SK-N-SH (cell line): ENCODE data around the gene ZXDC. TPM values are rescaled to one million over a fixed set of nuclear protein-coding genes. Genes with fewer than 3 reads are reported as not detected.

Experiments
- CTCF ChIA-PET: fragments of 300-600, 350-600 bp; formaldehyde crosslinking; extraction: SDS; loops from one replicate; lab custom pipeline; 2021; lab: Yijun Ruan, JAX
- POLR2A ChIA-PET: fragments of 350-600 bp; sonication (Branson Sonifier 250); formaldehyde crosslinking; extraction: SDS; loops from one replicate; lab custom pipeline; 2020; ENCODE audit warnings: antibody characterized with exemption, inconsistent platforms; lab: Yijun Ruan, JAX
- DNase-seq: peaks from one replicate; pipeline ENCODE4 v3.0.0; 2012
- H2AFZ ChIP-seq: fragments of 200-600 bp; sonication (generic); 2 replicates; pipeline ENCODE4 v1.8.1; 2016; ENCODE audit warnings: antibody characterized with exemption, mild to moderate bottlenecking, low read depth
- H3F3A ChIP-seq: fragments of 200-600 bp; sonication (generic); replicated peaks from 2 replicates; pipeline ENCODE3; 2016; ENCODE audit warnings: antibody characterized with exemption, mild to moderate bottlenecking; ENCODE audit not compliant: insufficient read depth
- H3K27ac ChIP-seq, 2 experiments: fragments of 200-500 bp in 1 of 2; fragments of 200-600 bp in 1 of 2; sonication (Bioruptor generic) in 1 of 2; sonication (generic), shearing (Covaris generic) in 1 of 2; 2 replicates each; pipeline versions ENCODE4 v1.5.1 to v1.6.1; 2014 to 2016; ENCODE audit warnings: low read depth in 2 of 2, inconsistent platforms in 1 of 2, low read length in 1 of 2, mild to moderate bottlenecking in 1 of 2, mixed read lengths in 1 of 2
- H3K27me3 ChIP-seq: fragments of 200-600 bp; sonication (generic), shearing (Covaris generic); 2 replicates; pipeline ENCODE4 v1.6.1; 2016; ENCODE audit warnings: mixed run types; ENCODE audit not compliant: insufficient read depth
- H3K36me3 ChIP-seq, 2 experiments: fragments of 200-500 bp in 1 of 2; fragments of 200-600 bp in 1 of 2; sonication (Bioruptor generic) in 1 of 2; sonication (generic) in 1 of 2; replicated peaks in 1 of 2; 2 replicates each; pipeline versions ENCODE3 to v1.5.1; 2014 to 2016; ENCODE audit warnings: low read length in 1 of 2, mild to moderate bottlenecking in 1 of 2; ENCODE audit not compliant: insufficient read depth in 2 of 2, control insufficient read depth in 1 of 2
- H3K4me1 ChIP-seq, 2 experiments: fragments of 200-500 bp in 1 of 2; fragments of 200-600 bp in 1 of 2; sonication (Bioruptor generic) in 1 of 2; sonication (generic), shearing (Covaris generic) in 1 of 2; 2 replicates each; pipeline versions ENCODE4 v1.5.1 to v1.6.1; 2014 to 2016; ENCODE audit warnings: low read depth in 1 of 2, low read length in 1 of 2, mixed run types in 1 of 2; ENCODE audit not compliant: insufficient read depth in 2 of 2, control insufficient read depth in 1 of 2
- H3K4me2 ChIP-seq: fragments of 200-600 bp; sonication (generic), shearing (Covaris generic); 2 replicates; pipeline ENCODE4 v1.6.1; 2017; ENCODE audit warnings: mixed run types
- H3K4me3 ChIP-seq, 2 experiments: fragments of 200-500 bp in 1 of 2; fragments of 200-600 bp in 1 of 2; sonication (Bioruptor generic) in 1 of 2; sonication (generic), shearing (Covaris generic) in 1 of 2; 2 replicates each; pipeline versions ENCODE4 v1.5.1 to v1.8.1; 2014 to 2016; ENCODE audit warnings: low read depth in 2 of 2, inconsistent platforms in 1 of 2, low read length in 1 of 2, mild to moderate bottlenecking in 1 of 2, mixed read lengths in 1 of 2, moderate library complexity in 1 of 2
- H3K79me2 ChIP-seq: fragments of 200-600 bp; sonication (generic); 2 replicates; pipeline ENCODE4 v1.8.1; 2017; ENCODE audit warnings: mild to moderate bottlenecking; ENCODE audit not compliant: insufficient read depth
- H3K9ac ChIP-seq: fragments of 200-600 bp; sonication (generic); 2 replicates; pipeline ENCODE4 v1.6.1; 2017; ENCODE audit warnings: mixed run types
- H3K9me2 ChIP-seq: fragments of 200-600 bp; sonication (generic); 2 replicates; pipeline ENCODE4 v1.6.1; 2017; ENCODE audit warnings: mixed run types
- H3K9me3 ChIP-seq: fragments of 200-600 bp; sonication (generic); 2 replicates; pipeline ENCODE4 v1.6.1; 2017; ENCODE audit warnings: mixed run types, mild to moderate bottlenecking, moderate library complexity
- H4K20me1 ChIP-seq: fragments of 200-600 bp; sonication (generic); 2 replicates; pipeline ENCODE4 v1.6.1; 2017; ENCODE audit warnings: mild to moderate bottlenecking, mixed run types; ENCODE audit not compliant: insufficient read depth
- CHD2 ChIP-seq: fragments of 150-350 bp; IDR thresholded peaks from 2 replicates; pipeline ENCODE4 v1.6.1; 2018; ENCODE audit warnings: low read length; ENCODE audit not compliant: partially characterized antibody
- CTCF ChIP-seq: fragments of 200-600 bp; sonication (generic); IDR thresholded peaks from 2 replicates; pipeline ENCODE4 v1.6.1; 2017; ENCODE audit warnings: antibody characterized with exemption, mild to moderate bottlenecking, moderate library complexity
- ELF1 ChIP-seq: IDR thresholded peaks from 2 replicates; pipeline ENCODE4 v1.4.0; 2012
- EP300 ChIP-seq, 2 experiments: IDR thresholded peaks; 2 replicates each; pipeline versions ENCODE4 v1.4.0 to v1.6.1; 2012; ENCODE audit warnings: borderline replicate concordance in 1 of 2, low read depth in 1 of 2, low read length in 1 of 2
- EZH2phosphoT487 ChIP-seq: fragments of 200-600 bp; sonication (generic); IDR thresholded peaks from 2 replicates; pipeline ENCODE4 v1.6.1; 2017; ENCODE audit warnings: low read depth, mixed run types, mild to moderate bottlenecking, antibody characterized with exemption, moderate library complexity, borderline replicate concordance
- FOXJ3 ChIP-seq: sonication (generic); formaldehyde crosslinking; IDR thresholded peaks from 2 replicates; pipeline ENCODE4 v1.5.1; 2020; ENCODE audit warnings: mild to moderate bottlenecking, missing genetic modification reagents
- GABPA ChIP-seq: IDR thresholded peaks from 2 replicates; pipeline ENCODE4 v1.4.0; 2012; ENCODE audit warnings: low read depth, mild to moderate bottlenecking
- GATA2 ChIP-seq: sonication (generic); formaldehyde crosslinking; IDR thresholded peaks from 2 replicates; pipeline ENCODE4 v1.5.0; 2020; ENCODE audit warnings: mild to moderate bottlenecking, missing genetic modification reagents
- IRF3 ChIP-seq: fragments of 150-350 bp; IDR thresholded peaks from 2 replicates; pipeline ENCODE4 v1.6.1; 2016; ENCODE audit warnings: mild to moderate bottlenecking, low read depth, low read length
- MAX ChIP-seq: IDR thresholded peaks from 2 replicates; pipeline ENCODE4 v1.4.0; 2012; ENCODE audit warnings: low read depth
- MEF2A ChIP-seq: IDR thresholded peaks from 2 replicates; pipeline ENCODE4 v1.4.0; 2012; ENCODE audit warnings: low read depth, borderline replicate concordance
- NFIC ChIP-seq: IDR thresholded peaks from 2 replicates; pipeline ENCODE4 v1.4.0; 2012; ENCODE audit warnings: borderline replicate concordance
- NRF1 ChIP-seq: IDR thresholded peaks from 2 replicates; pipeline ENCODE4 v1.6.1; 2012; ENCODE audit warnings: low read depth, mild to moderate bottlenecking, low read length
- SIN3A ChIP-seq: IDR thresholded peaks from 2 replicates; pipeline ENCODE4 v1.6.1; 2012; ENCODE audit warnings: low read depth, mild to moderate bottlenecking, low read length, moderate library complexity, borderline replicate concordance
- TCF12 ChIP-seq: IDR thresholded peaks from 2 replicates; pipeline ENCODE4 v1.4.0; 2012
- USF2 ChIP-seq: fragments of 150-350 bp; IDR thresholded peaks from 2 replicates; pipeline ENCODE4 v1.6.1; 2017; ENCODE audit warnings: antibody characterized with exemption, low read length, low read depth, borderline replicate concordance
- ZBTB33 ChIP-seq: IDR thresholded peaks from 2 replicates; pipeline ENCODE4 v1.4.0; 2012; ENCODE audit warnings: low read depth, borderline replicate concordance
- WGBS: methylation state at CpG from one replicate; pipeline ENCODE4 v1.1.6; 2017; ENCODE audit warnings: low lambda C conversion rate; 5-methylcytosine and 5-hydroxymethylcytosine counted together
- polyA plus RNA-seq, 3 experiments: library from polyadenylated mRNA; depleted of rRNA; stranded (reverse); fragments of >200 nt; gene quantifications; 2 replicates each; pipeline ENCODE4 v1.2.3, GENCODE V29; 2012

Gene ZXDC
- polyA plus RNA-seq, 1 of the 3 experiments (the other 2 are of a cell fraction), result 8.5 TPM

GRCh38 chr3:126503701-126504100 is 28.0 kb upstream of the ZXDC start (continued):
- TF ChIP-seq ZBTB33, result no peak
- no peak for TF ChIP-seq ELF1
- no peak for TF ChIP-seq CHD2
- TF ChIP-seq MEF2A, result no peak
- TF ChIP-seq MAX, result no peak

GRCh38 chr3:126502656-126503055 is 27.0 kb upstream of the ZXDC start:
- ChIA-PET POLR2A (no interaction called here), CTCF (no interaction called here)
- Histone ChIP-seq H3K4me3 (no peak overlapping the region), H2AFZ (no peak overlapping the region), H3F3A (peaks cover 11% of the 10 kb centered on the region), H3K27me3 (peaks cover 10% of the 10 kb centered on the region; the same call in 1 of the 2 replicates), H3K4me1 (no peaks in the 10 kb centered on the region), H3K4me2 (no peak overlapping the region), H3K36me3 (no peaks in the 10 kb centered on the region), H3K9me2 (no peaks in the 10 kb centered on the region), H3K27ac (no peak overlapping the region), H3K79me2 (no peaks in the 10 kb centered on the region), H4K20me1 (no peaks in the 10 kb centered on the region), H3K9ac (no peak overlapping the region), H3K9me3 (no peaks in the 10 kb centered on the region)
- no peak for DNase-seq
- 25% methylated on average over 1 of the region's 1 CpG for WGBS
- TF ChIP-seq NRF1 (no peak), ELF1 (no peak), EP300 (IDR thresholded peaks at IDR 0.05; ENCODE audit: borderline replicate concordance in 1 of 2, low read depth in 1 of 2, low read length in 1 of 2) (no peak), NFIC (no peak), IRF3 (no peak), FOXJ3 (CRISPR knock-in tag) (no peak)

- Histone ChIP-seq H3K79me2 (no peaks in the 10 kb centered on the region), H3K27me3 (peaks cover 6% of the 10 kb centered on the region; the same call in 1 of the 2 replicates), H3K4me2 (no peak overlapping the region), H2AFZ (no peak overlapping the region), H3K4me3 (no peak overlapping the region), H3K9me2 (no peaks in the 10 kb centered on the region), H3K36me3 (no peaks in the 10 kb centered on the region), H3K4me1 (no peaks in the 10 kb centered on the region), H4K20me1 (no peaks in the 10 kb centered on the region), H3F3A (peaks cover 11% of the 10 kb centered on the region), H3K9me3 (no peaks in the 10 kb centered on the region), H3K9ac (no peak overlapping the region), H3K27ac (no peak overlapping the region)
- CTCF ChIA-PET, result no interaction called here
- 63% methylated on average over 6 of the region's 7 CpGs for WGBS
- POLR2A ChIA-PET, result no interaction called here
- DNase-seq, result no peak
- no peak for TF ChIP-seq EP300 (IDR thresholded peaks at IDR 0.05; ENCODE audit: borderline replicate concordance in 1 of 2, low read depth in 1 of 2, low read length in 1 of 2)
- TF ChIP-seq IRF3, result no peak
- no peak for TF ChIP-seq EZH2phosphoT487
- TF ChIP-seq MAX, result no peak
- no peak for TF ChIP-seq SIN3A
- TF ChIP-seq GABPA, result no peak
- TF ChIP-seq CTCF, result no peak
- no peak for TF ChIP-seq NRF1
- TF ChIP-seq USF2, result no peak
- TF ChIP-seq TCF12, result no peak
- no peak for TF ChIP-seq GATA2 (CRISPR knock-in tag)
These were observed 26.0 kb upstream of the ZXDC start for GRCh38 chr3:126501736-126502135.
